T-helper 1 cell treated with Interleukin-12 subunit alpha and Interleukin-12 subunit beta and Interleukin-4 antibody, amounts not matched to agents 30 ng/mL and 1 ng/mL, for 36 hours (primary cell): ENCODE measurements around the gene DYRK2. TPM values are rescaled to one million over a fixed set of nuclear protein-coding genes. Genes with fewer than 3 reads are reported as not detected.

Experiments used
- intact Hi-C: fragments of 100-400 bp; cut with micrococcal nuclease; formaldehyde crosslinking; loops from one replicate; pipeline ENCODE4 v1.15.1; 2024
- total RNA-seq: library from RNA; stranded (reverse); gene quantifications from 2 replicates; pipeline ENCODE4 v1.2.3, GENCODE V29; 2022

DYRK2 gene
- total RNA-seq, 1 donor from 2014 or later: 59.9 TPM

GRCh38 chr12:67697443-67697842 is 48.9 kb downstream of the DYRK2 start:
- intact Hi-C loops: loop anchor here (1.0 to 10.0 kb wide), 6 partner anchors 107 to 1110 kb away; partner anchors contain the start of gene MDM2

GRCh38 chr12:67697967-67698366 is 49.4 kb downstream of the DYRK2 start:
- intact Hi-C loops: loop anchor here (1.0 to 10.0 kb wide), 14 partner anchors 47 to 1109 kb away; partner anchors contain the start of genes CAND1 and MDM2

- intact Hi-C loops: loop anchor here (1.0 to 10.0 kb wide), 14 partner anchors 48 to 1108 kb away; partner anchors contain the start of genes CAND1 and MDM2
These were observed 50.4 kb downstream of the DYRK2 start for GRCh38 chr12:67698672-67699581.

- intact Hi-C loops: no loop called here
These were observed 52.6 kb downstream of the DYRK2 start for GRCh38 chr12:67701121-67701520.

GRCh38 chr12:67702136-67702535 is 53.6 kb downstream of the DYRK2 start:
- intact Hi-C loops: no loop called here

- intact Hi-C loops: no loop called here
These were observed 55.5 kb downstream of the DYRK2 start for GRCh38 chr12:67704071-67704470.

GRCh38 chr12:67705394-67706370 is 57.1 kb downstream of the DYRK2 start:
- intact Hi-C loops: no loop called here

- intact Hi-C loops: no loop called here
These were observed 60.9 kb downstream of the DYRK2 start for GRCh38 chr12:67709367-67709954.

- intact Hi-C loops: no loop called here
These were observed 62.0 kb downstream of the DYRK2 start for GRCh38 chr12:67710582-67710981.

GRCh38 chr12:67712011-67712410 is 63.5 kb downstream of the DYRK2 start:
- intact Hi-C loops: no loop called here

GRCh38 chr12:67714648-67715047 is 66.1 kb downstream of the DYRK2 start:
- intact Hi-C loops: no loop called here
